SK-N-MC (cell line): ENCODE data around the gene DOCK4.

ENCODE experiments used
- EZH2 ChIP-seq: fragments of 200-600 bp; sonication (generic); IDR thresholded peaks from one replicate; pipeline ENCODE4 v1.6.1; 2017; ENCODE audit warnings: antibody characterized with exemption
- POLR2AphosphoS5 ChIP-seq: IDR thresholded peaks from 2 replicates; pipeline ENCODE4 v1.6.1; 2012; ENCODE audit warnings: mild to moderate bottlenecking, low read depth, low read length, borderline replicate concordance

DNA sequence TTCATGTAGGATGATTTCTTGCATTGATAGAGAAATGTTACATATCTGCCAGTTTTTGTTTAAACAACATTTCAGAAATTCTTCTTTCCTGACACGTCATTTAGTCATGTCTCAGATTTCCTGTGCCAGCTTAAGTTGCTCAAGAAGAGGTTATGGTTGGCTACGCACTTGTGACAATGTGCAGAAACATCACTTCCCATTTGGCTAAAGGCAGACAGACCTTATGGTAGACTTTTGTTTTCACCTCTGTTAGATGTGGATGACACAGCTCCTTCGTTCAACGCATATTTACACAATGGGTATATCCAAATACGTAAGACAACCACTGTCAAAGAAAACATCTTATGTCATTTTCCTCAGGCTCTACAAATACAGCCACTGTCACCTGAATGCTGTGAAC is 125.8 kb downstream of the DOCK4 start:
- TF ChIP-seq EZH2 (no peak), POLR2AphosphoS5 (no peak)
